HTR-8/SVneo (cell line): ENCODE measurements around the gene XRCC2.

Experiments
- DNase-seq: peaks from one replicate; pipeline ENCODE4 v3.0.0; 2011; ENCODE audit warnings: low spot score, mixed read lengths; ENCODE audit not compliant: insufficient read length
- FAIRE-seq: peaks from 2 replicates; lab custom pipeline; 2011; peaks lifted over from hg19 to GRCh38; lab: Jason Lieb, UNC

XRCC2 gene

DNA sequence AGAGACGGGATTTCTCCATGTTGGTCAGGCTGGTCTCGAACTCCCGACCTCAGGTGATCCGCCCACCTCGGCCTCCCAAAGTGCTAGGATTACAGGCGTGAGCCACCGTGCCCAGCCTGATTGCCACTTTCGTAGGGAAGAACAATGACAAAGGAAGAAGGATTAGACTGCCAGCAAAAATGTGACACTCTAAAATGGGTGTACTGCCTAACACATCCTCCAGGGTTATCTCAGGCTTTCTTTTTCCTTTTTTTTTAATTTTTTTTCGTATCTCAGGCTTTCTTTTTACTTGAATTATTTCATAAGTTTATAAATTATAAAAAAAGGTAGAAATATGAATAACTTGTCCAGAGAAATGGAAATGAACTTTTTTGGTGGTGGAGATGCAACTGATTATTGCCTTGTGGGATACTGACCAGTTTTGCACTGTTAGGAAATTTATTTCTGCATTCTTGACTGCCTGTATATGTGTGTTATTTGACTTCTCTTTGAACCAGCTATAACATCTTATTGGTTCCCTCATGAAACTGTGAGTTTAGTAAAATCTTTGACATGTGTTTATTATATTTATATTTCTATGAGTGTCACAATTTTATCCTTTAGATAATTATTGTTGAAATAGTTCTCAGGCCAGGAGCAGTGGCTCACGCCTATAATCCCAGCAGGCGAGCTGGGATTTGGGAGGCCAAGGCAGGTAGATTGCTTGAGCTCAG lies 56.8 kb downstream of the XRCC2 start:
- DNase-seq, result no peak
- FAIRE-seq, result no peak

DNA sequence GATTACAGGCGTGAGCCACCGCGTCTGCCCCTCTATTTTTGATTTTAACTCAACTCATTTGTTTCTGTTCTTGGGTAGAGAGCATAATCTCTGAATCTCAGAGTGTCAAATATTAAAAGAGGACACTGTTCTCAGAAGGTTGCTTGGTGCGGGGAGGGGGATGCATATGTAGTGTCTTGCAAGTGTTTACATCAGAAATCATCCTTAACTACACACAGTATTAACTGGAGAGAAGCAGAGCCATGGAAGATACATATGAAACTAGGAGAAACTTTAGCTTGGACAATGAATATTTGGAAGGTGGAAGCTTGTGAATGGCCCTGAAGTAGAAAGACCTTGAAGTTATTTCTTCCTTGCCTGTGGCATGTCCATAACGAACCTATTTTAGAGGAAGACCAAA lies 57.5 kb downstream of the XRCC2 start:
- FAIRE-seq (no peak), DNase-seq (no peak)

DNA sequence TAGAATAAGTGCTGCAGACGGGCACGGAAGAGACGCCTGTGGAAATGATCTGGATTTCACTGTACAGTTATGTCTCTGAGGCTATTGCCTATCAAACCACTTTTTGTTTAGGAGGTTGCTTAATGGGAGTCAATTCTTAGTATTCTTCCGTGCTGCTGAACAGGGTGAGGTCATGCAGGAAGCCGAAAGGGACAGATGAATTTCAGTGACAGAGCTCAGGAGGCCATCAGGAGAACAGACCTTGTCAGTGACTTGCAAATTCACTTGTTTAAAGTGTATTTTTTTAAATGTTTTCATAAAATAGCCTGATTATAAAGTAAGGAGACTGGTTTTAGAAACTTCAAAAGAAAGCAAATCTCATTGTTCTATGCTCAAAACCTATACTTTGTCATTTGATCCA lies 58.9 kb downstream of the XRCC2 start:
- FAIRE-seq (no peak), DNase-seq (no peak)

DNA sequence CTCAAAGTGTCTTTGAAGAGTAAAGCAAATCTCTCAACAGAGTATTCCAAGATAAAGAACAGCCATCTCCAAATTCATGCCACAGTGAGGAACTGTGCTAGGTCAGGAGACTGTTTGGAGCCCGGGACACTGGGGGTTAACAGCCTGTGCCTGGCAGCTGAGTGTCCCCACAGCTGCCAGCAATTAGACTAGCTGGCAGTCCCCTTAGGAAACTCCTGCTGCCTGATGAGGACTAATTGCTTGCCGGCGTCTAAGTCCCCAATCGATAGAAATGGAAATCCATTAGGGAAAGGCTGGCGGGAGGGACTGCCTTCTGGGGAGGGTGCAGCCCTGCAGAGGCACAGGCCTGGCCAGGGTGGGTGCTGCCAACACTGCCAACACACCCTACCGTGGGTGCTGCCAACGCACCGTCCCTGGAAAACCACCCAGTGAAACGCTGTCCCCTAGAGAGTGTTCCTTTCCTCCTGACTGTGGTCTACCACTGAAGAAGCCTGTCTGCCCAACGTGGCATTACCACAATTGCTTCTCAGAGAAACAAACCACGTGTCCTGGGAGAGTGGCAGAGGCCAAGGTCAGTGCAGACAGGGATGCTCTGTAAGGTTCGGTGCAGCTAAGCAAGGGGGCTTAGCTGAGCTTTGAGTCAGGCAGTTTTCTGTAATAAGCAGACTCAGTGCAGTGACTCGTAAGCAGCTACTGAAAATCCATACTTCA lies 60.8 kb downstream of the XRCC2 start:
- DNase-seq, result no peak
- no peak for FAIRE-seq

DNA sequence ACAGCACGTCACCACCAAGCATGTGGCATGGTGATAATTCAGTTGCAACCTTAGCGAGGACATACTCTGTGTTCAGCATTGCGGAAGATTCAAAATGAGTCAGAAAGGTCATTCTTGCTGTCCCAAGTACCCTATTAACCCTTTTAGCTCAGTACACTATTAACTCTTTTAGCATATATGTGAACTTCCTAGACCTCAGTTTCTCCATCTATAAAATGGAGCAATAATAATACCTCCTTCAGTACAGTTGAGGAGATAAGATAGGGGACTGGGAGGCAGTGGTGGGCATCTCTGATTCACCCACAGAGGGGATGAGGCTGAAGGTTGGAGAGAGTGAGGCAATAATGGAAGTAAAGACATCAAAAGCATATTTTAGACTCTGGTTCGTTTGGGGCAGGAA lies 67.3 kb downstream of the XRCC2 start:
- no peak for FAIRE-seq

DNA sequence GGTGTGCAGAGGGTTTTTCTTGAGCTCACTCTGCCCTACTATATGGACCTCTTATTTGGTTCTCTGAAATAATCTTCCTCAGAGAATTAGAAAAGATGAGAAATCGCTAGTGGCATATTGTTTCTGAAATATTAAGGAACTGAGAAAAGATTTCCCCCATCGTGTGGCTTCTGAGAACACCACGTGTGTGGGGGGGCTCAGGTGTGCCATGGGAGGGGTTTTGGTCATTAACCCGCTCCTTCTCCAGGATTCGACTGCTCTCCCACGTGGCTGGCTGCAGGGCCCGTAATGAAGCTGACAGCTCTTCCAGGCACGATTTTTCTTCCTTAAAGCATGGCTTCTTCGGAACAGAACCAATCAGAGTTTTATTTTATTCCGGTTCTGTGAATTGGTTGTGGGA lies 67.7 kb downstream of the XRCC2 start:
- FAIRE-seq (no peak), DNase-seq (no peak)

More for the DNA sequence above, 67.3 kb downstream of the XRCC2 start:
- DNase-seq, result no peak

DNA sequence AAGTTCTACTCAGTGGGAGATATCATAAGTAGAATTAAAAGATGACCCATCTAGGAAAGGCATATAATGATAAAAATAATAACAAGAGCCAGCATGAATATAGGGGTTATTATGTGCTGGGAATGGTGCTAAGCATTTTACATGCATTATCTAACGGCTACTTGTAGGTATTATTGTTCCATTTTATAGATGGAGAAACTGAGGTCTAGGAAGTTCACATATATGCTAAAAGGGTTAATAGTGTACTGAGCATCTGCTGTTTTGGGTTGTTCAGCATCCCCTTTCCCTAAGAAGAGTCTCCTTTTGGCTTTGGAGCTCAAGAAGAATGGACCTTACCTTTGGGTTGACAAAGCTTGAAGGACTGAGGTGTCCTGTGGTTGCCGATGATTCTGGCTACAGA lies 68.9 kb downstream of the XRCC2 start:
- no peak for FAIRE-seq
- DNase-seq, result no peak

DNA sequence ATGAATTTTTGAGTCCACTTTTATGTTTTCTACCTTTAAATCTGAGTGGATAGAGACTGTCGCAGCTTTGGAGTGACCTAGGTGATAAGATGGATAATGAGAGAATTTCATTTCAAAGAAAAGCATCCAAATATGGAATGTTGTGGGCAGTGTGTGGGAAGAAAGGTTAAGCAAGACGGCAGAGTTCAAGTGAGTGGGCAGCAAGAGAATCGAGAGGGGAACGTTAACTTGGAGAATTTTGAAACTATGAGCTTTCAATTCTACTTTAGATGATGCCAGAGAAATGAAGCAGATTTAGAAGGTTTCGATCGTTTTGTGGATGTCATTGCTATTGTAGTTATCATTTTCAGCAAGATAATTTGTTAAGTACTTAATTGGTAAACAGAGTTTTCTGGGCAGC lies 73.0 kb downstream of the XRCC2 start:
- no peak for FAIRE-seq
- DNase-seq, result no peak

DNA sequence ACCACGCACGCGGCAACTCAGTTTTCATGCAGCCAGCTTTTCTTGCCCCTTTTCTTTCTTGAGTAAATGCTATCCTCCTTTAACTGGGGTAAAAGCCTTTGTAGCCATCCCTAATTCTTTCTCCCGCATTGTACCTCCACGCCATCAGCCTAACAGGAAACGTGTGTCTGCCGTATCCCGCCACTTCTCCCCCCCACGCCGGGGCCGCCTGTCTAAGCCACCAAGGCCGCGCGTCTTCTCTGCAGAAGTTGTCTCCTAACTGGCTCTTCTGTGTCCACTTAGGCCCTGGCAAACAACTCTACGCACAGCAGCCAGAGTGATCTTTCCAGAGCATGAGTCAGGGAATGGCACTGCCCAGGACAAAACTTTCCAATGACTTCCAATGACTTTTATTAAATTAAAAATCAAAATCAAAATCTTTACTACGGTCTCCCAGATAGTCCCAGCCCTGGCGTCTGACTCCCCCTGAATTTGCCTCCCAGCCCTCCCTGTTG lies 74.6 kb downstream of the XRCC2 start:
- no peak for FAIRE-seq
- no peak for DNase-seq

DNA sequence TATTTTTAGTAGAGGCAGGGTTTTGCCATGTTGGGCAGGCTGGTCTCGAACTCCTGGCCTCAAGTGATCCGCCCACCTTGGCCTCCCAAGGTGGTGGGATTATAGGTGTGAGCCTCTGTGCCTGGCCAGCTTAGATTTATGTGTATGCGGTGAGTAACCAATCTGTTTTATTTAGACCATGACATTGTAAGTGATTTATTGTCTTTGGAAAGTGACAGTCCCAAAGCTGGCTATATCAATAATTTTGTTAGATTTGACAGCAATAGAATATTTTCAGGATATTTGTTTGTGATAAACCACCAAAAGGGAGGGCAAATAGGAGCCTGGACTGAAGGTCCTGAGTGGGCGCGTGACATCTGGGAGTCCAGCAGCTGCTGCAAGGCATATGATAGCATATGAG lies 75.7 kb downstream of the XRCC2 start:
- FAIRE-seq, result no peak
- DNase-seq, result no peak

DNA sequence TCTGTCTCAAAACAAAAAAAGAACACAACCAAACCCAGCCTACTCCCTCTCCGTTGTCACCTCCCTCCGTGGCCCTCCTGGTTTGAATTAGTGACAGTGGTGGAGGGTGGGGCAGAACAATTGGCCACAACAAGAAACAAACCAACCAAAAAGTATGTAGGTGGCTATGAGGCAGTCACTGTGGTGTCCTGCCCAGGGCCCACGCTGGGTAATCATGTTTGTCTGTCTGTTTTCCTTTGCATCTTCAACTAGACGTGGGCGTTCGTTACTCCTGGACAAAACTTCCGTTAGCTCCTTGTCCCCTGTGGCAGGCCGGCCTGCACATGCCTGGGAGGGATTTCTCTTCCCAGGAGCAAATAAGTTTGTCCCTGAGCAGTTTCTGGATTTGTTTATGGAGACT lies 78.4 kb downstream of the XRCC2 start:
- DNase-seq (no peak), FAIRE-seq (no peak)

DNA sequence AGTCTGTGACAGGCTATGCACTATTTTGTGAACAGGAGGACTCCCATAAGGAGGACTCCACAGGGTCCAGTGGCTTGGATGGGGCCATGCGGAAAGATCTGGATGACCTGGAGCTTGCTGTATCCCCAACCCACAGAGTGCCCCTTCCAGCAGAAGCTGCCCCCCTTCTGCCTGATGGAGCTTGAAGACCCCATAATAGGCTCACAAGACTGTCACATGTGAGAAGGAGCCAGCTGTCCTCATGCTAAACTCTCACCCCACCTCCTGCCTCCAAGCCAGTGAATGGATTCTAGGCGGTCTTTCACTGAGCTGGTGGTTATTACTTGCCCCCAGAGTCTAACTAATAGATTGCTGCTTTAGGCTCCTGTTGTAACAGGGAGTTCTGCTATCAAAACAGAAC lies 79.1 kb downstream of the XRCC2 start:
- FAIRE-seq, result no peak
- DNase-seq, result no peak
